Ishikawa (cell line): ENCODE measurements around the gene MID1.

ENCODE experiments used
- CEBPB ChIP-seq: IDR thresholded peaks from 2 replicates; pipeline ENCODE4 v1.6.1; 2012
- CREB1 ChIP-seq: IDR thresholded peaks from 2 replicates; pipeline ENCODE4 v1.6.1; 2012; ENCODE audit warnings: low read depth
- EGR1 ChIP-seq: IDR thresholded peaks from 2 replicates; pipeline ENCODE4 v1.6.1; 2012
- EP300 ChIP-seq: IDR thresholded peaks from 2 replicates; pipeline ENCODE4 v1.6.1; 2012; ENCODE audit warnings: borderline replicate concordance
- FOXM1 ChIP-seq: IDR thresholded peaks from 2 replicates; pipeline ENCODE4 v1.6.1; 2012; ENCODE audit warnings: low read depth, borderline replicate concordance
- NFIC ChIP-seq: IDR thresholded peaks from 2 replicates; pipeline ENCODE4 v1.6.1; 2012
- RAD21 ChIP-seq: IDR thresholded peaks from 2 replicates; pipeline ENCODE4 v1.6.1; 2012; ENCODE audit warnings: low read depth
- TAF1 ChIP-seq: IDR thresholded peaks from 2 replicates; pipeline ENCODE4 v1.6.1; 2012; ENCODE audit warnings: low read depth, mild to moderate bottlenecking
- TCF12 ChIP-seq: IDR thresholded peaks from 2 replicates; pipeline ENCODE4 v1.6.1; 2012; ENCODE audit warnings: low read depth
- TEAD4 ChIP-seq: IDR thresholded peaks from 2 replicates; pipeline ENCODE4 v1.6.1; 2012
- YY1 ChIP-seq: IDR thresholded peaks from 2 replicates; pipeline ENCODE4 v1.6.1; 2012; ENCODE audit warnings: low read depth
- ZBTB7A ChIP-seq: IDR thresholded peaks from 2 replicates; pipeline ENCODE4 v1.6.1; 2012; ENCODE audit warnings: low read depth
- TF ChIP-seq, protein P1 (sequence below): IDR thresholded peaks from 2 replicates; pipeline ENCODE4 v1.6.1; 2012; ENCODE audit warnings: low read depth, mild to moderate bottlenecking
- TF ChIP-seq, protein P2 (sequence below): IDR thresholded peaks from 2 replicates; pipeline ENCODE4 v1.6.1; 2012
- TF ChIP-seq, protein P3 (sequence below): IDR thresholded peaks from 2 replicates; pipeline ENCODE4 v1.6.1; 2012

The MID1 gene

DNA sequence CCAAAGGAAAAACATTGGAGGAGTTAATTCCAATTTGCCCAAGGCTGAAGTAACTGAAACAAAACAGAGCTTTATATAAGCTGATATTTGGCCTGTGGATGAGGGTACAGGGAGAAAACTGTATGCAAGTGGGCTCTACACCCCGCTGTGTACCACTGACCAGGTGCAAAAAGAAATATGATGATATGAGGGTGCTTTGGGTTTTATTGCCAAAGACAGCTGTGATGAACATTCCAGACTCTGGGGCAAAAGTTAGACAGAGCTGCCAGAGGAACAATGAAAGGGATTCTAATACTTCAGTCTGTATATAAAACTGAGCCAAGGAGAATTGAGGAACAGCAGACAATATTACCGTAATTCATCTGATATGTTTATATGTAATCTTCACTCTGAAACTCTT, 117.4 kb downstream of the MID1 start:
- TF ChIP-seq ZBTB7A (no peak), FOXM1 (no peak), NFIC (no peak), TEAD4 (no peak), EP300 (no peak), CREB1 (no peak), TAF1 (no peak), YY1 (no peak), CEBPB (no peak)
- TF ChIP-seq, protein P1, sequence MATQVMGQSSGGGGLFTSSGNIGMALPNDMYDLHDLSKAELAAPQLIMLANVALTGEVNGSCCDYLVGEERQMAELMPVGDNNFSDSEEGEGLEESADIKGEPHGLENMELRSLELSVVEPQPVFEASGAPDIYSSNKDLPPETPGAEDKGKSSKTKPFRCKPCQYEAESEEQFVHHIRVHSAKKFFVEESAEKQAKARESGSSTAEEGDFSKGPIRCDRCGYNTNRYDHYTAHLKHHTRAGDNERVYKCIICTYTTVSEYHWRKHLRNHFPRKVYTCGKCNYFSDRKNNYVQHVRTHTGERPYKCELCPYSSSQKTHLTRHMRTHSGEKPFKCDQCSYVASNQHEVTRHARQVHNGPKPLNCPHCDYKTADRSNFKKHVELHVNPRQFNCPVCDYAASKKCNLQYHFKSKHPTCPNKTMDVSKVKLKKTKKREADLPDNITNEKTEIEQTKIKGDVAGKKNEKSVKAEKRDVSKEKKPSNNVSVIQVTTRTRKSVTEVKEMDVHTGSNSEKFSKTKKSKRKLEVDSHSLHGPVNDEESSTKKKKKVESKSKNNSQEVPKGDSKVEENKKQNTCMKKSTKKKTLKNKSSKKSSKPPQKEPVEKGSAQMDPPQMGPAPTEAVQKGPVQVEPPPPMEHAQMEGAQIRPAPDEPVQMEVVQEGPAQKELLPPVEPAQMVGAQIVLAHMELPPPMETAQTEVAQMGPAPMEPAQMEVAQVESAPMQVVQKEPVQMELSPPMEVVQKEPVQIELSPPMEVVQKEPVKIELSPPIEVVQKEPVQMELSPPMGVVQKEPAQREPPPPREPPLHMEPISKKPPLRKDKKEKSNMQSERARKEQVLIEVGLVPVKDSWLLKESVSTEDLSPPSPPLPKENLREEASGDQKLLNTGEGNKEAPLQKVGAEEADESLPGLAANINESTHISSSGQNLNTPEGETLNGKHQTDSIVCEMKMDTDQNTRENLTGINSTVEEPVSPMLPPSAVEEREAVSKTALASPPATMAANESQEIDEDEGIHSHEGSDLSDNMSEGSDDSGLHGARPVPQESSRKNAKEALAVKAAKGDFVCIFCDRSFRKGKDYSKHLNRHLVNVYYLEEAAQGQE: no peak
- TF ChIP-seq, protein P2, sequence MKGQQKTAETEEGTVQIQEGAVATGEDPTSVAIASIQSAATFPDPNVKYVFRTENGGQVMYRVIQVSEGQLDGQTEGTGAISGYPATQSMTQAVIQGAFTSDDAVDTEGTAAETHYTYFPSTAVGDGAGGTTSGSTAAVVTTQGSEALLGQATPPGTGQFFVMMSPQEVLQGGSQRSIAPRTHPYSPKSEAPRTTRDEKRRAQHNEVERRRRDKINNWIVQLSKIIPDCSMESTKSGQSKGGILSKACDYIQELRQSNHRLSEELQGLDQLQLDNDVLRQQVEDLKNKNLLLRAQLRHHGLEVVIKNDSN: no peak

DNA sequence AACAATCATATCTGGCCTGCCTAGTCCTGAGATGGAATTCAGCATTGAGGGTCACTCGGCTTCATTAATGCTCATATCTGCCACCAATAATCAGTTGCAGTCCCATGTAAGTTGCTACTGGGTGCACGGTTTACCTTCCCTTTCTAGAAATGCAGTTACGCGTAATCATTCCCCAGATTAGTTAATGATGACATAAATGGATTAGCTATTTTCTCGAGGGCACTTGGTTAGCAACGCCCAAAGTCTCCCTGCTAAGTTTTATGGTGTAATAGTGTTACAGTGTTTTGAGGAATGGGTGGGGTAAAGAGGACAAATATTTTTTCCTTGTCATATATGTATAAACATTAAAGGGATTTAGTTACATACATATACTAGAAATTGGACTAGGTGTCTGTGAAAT, 118.8 kb downstream of the MID1 start:
- TF ChIP-seq, protein P2: no peak

DNA sequence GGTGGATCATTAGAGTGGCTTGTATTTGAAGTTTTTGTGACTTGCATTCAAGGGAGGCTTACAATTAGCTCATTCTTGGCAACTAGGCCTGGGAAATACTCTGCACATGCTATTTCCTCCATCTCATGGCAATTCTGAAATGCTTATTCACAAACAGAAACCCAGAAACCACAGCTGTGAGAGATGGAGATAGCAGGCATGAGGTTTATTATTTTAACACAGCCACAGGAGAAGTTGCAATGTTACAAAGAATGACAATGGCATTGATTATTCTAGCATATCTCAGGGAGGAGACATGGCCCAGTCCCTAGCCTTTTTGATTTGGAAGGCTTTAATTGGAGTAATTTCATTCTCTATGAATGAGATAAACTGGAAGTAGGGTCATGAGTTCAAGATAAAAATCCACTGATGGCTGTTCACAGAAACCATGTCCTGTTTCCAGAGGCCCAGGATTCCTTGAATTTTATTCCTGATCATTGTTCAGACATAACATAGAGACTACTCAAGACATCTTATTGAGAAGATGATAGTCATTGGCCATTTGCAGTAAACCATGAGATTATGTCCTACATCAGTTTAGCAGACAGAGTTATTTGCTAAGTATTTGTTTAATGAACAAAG, 123.9 kb downstream of the MID1 start:
- TF ChIP-seq EGR1 (no peak), YY1 (no peak), NFIC (no peak), FOXM1 (no peak), TAF1 (no peak), TCF12 (no peak), CREB1 (no peak)
- TF ChIP-seq, protein P3, sequence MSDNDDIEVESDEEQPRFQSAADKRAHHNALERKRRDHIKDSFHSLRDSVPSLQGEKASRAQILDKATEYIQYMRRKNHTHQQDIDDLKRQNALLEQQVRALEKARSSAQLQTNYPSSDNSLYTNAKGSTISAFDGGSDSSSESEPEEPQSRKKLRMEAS: no peak
- TF ChIP-seq, protein P2: no peak

DNA sequence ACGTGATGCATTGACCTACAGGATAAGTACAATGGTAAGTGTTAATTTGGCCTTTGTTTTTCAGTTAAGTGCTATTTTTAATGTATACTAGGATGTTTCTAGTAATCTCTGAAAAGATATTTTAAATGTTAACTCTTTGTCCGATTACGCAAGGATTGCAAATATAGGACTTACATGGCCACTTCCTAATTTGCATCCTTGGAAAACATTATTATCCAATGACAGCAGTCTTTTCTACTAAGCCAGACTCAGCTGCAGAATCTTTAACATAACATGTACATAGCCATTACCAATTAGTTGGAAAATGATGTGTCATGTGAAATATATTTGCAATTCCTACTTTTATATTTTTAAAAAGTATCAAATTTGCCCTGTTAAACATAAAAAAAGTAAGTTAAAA, 124.7 kb downstream of the MID1 start:
- no peak for TF ChIP-seq EGR1
- no peak for TF ChIP-seq NFIC
- TF ChIP-seq, protein P2: no peak
- no peak for TF ChIP-seq EP300
- TF ChIP-seq, protein P3: no peak
- no peak for TF ChIP-seq CEBPB
- TF ChIP-seq TAF1: no peak
- TF ChIP-seq ZBTB7A: no peak
- no peak for TF ChIP-seq FOXM1

DNA sequence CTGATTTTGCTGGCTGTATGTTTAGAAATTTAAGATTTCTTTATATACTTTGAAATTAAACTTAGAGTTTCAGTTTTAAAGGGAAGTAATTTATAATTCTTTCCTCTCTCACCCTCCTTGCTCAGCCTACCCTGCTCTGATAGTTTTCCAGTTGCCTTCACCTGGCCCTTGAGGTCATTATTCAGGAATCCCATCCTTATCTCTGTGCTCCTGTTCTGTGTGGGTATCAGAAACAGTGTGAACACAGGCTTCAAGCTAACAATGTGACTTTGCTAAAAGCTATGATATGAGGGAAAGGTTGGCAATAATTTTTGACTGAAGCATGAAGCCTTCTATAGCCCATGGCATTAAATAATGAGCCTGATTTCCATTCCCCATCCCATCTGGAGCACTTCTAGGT, 128.1 kb downstream of the MID1 start:
- TF ChIP-seq, protein P3: no peak
- TF ChIP-seq FOXM1: no peak
- no peak for TF ChIP-seq CEBPB
- TF ChIP-seq EGR1: no peak
- TF ChIP-seq, protein P1: no peak
- TF ChIP-seq CREB1: no peak
- TF ChIP-seq TEAD4: no peak
- TF ChIP-seq NFIC: no peak
- no peak for TF ChIP-seq YY1
- TF ChIP-seq RAD21: no peak
- TF ChIP-seq TAF1: no peak
- TF ChIP-seq, protein P2: no peak
- no peak for TF ChIP-seq ZBTB7A
- no peak for TF ChIP-seq EP300
- TF ChIP-seq TCF12: no peak
